IgD-negative memory B cell (primary cell): ENCODE data around the gene MAGED2. TPM values are rescaled to one million over a fixed set of nuclear protein-coding genes. Genes with fewer than 3 reads are reported as not detected.
"Not testable (repeated sequence)": the region's sequence is repeated elsewhere in the genome, so short reads cannot be mapped to it uniquely, and the experiment has no call there.

ENCODE experiments used
- H3K27ac Mint-ChIP-seq, 3 donors: one replicate each; pipeline ENCODE4 v1.8.0; 2020 to 2022; ENCODE audit warnings: mild to moderate bottlenecking in 3 of 3, mixed read lengths in 3 of 3, moderate library complexity in 1 of 3
- H3K27me3 Mint-ChIP-seq: one replicate; pipeline ENCODE4 v1.8.0; 2021; ENCODE audit warnings: mixed read lengths
- H3K36me3 Mint-ChIP-seq: one replicate; pipeline ENCODE4 v1.8.0; 2020; ENCODE audit warnings: mild to moderate bottlenecking, mixed read lengths
- H3K4me1 Mint-ChIP-seq, 3 donors: one replicate each; pipeline ENCODE4 v1.8.0; 2020 to 2022; ENCODE audit warnings: mixed read lengths in 3 of 3, mild to moderate bottlenecking in 1 of 3
- H3K4me3 Mint-ChIP-seq, 4 donors: one replicate each; pipeline ENCODE4 v1.8.0; 2020 to 2022; ENCODE audit warnings: mild to moderate bottlenecking in 4 of 4, mixed read lengths in 4 of 4, moderate library complexity in 3 of 4
- H3K9me3 Mint-ChIP-seq, 3 donors: one replicate each; pipeline ENCODE4 v1.8.0; 2020 to 2021; ENCODE audit warnings: mixed read lengths in 3 of 3, mild to moderate bottlenecking in 1 of 3
- polyA plus RNA-seq: library from polyadenylated mRNA; unstranded; fragments of 300-500 nt; fragmentation: Illumina TruSeq; gene quantifications from one replicate; pipeline ENCODE4 v1.2.3, GENCODE V29; 2021

MAGED2 gene
- polyA plus RNA-seq, 1 donor from 2014 or later: 64.3 TPM

DNA sequence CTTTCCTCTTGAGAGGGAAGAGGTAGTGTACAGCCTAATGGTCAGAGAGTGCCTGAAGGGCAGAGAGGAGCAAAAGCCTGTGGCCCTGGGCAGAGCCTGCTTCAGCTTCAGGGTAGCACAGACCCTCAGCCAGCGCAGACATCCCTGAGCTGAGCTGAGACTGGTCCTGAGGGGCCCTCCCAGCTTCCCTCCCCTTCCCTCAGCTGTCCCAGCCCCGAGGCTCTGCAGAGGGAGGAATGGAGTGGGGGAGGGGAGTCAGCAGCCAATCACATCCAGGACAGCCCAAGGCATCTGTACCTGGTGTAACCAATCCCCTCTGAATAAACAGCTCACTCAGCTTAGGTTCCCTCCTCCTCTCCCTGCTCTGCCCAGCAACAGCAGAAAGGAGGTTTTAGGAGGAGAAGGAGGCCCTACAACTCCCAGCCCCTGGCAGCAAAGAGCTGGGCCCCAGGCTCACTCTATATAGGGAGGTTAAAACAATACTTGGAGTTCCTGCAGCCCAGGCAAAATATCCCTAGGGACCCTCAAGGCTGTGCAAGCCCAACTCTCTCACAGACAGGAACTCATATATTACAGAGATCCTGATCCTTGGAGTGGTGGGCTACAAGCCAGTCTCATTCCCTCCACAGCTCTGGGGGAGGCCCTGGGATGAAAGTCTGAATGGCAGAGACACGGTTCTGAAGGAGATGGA is 33.8 kb downstream of the MAGED2 start:
- H3K27ac Mint-ChIP-seq, H3K9me3 Mint-ChIP-seq, H3K4me3 Mint-ChIP-seq, H3K4me1 Mint-ChIP-seq, H3K36me3 Mint-ChIP-seq: not testable (repeated sequence)
- H3K27me3 Mint-ChIP-seq: peaks cover 12% of the 10 kb centered on the region

DNA sequence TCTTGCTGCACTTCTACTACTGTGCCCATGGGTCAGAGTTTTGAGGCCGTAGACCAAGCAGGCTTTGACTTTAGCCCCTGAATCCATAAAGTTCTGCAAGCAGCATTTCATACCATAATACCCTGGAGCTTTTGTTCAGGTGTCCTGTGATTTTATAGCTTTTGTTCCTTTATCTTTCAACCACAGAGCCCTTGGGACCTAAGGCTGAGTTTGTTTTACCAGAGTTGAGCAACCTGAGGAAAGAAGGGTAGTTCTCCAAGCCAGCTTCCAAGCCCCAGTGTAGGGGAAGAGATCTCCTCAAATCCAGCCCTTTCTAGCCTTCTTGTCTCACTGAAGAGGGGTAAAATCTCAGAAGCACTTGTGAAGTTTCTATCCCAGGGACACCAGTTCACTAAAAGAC is 35.1 kb downstream of the MAGED2 start:
- H3K4me3 Mint-ChIP-seq: no peak overlapping the region
- peaks cover 0 to 11% (median 0%) of the 10 kb centered on the region in 3 donors for H3K9me3 Mint-ChIP-seq
- H3K27ac Mint-ChIP-seq: no peak overlapping the region
- H3K36me3 Mint-ChIP-seq: no peaks in the 10 kb centered on the region
- H3K4me1 Mint-ChIP-seq: no peaks in the 10 kb centered on the region
- peaks cover 8% of the 10 kb centered on the region for H3K27me3 Mint-ChIP-seq

DNA sequence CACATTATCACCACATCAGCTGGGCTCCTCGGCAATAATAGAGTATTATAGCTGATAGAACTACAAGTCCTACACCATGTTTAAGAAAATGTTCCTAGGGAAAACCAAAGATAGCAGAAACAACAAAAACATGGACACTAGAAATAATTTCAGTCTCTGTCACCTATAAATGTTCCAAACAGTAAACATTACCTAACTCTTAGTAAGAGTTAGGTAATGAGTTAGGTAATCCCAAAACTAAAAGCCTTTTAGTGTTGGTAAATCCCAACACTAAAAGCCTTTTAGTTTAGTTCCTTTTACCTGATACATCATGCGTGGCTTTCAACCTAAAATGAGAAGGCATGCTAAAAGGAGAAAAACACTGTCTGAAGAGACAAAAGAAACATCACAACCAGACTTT is 35.5 kb downstream of the MAGED2 start:
- H3K27ac Mint-ChIP-seq: no peak overlapping the region
- no peaks in the 10 kb centered on the region for H3K36me3 Mint-ChIP-seq
- peaks cover 0 to 11% (median 0%) of the 10 kb centered on the region in 3 donors for H3K9me3 Mint-ChIP-seq
- H3K4me3 Mint-ChIP-seq: no peak overlapping the region
- peaks cover 8% of the 10 kb centered on the region for H3K27me3 Mint-ChIP-seq
- no peaks in the 10 kb centered on the region for H3K4me1 Mint-ChIP-seq

DNA sequence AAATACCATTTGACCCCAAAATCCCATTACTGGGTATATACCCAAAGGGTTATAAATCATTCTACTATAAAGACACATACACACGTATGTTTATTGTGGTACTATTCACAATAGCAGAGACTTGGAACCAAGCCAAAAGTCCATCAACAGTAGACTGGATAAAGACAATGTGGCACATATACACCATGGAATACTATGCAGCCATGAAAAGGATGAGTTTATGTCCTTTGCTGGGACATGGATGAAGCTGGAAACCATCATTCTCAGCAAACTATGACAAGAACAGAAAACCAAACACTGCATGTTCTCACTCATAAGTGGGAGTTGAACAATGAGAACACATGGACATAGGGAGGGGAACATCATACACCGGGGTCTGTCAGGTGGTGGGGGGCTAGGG is 40.2 kb downstream of the MAGED2 start:
- not testable (repeated sequence) for H3K27me3 Mint-ChIP-seq, H3K36me3 Mint-ChIP-seq, H3K4me1 Mint-ChIP-seq, H3K27ac Mint-ChIP-seq, H3K4me3 Mint-ChIP-seq
- H3K9me3 Mint-ChIP-seq: peaks cover 0 to 11% (median 0%) of the 10 kb centered on the region in 3 donors

DNA sequence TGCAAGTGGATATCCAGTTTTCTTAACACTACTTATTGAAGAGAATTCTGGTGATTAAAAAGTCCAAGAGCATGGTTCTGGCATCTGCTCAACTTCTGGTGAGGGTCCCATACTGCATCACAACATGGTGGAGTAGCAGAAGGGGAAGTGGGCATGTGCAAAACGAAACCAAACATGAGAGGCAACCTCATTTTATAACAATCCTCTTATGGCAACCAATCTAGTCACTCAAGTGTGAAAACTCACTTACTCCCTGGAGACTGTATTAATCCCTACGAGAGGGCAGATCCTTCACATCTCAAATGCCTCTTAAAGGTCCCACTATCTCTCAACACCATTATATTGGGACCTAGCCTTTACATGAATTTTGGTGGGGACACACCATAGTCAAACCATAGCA is 57.7 kb downstream of the MAGED2 start:
- H3K36me3 Mint-ChIP-seq: no peaks in the 10 kb centered on the region
- H3K27ac Mint-ChIP-seq: no peak overlapping the region
- peaks cover 4 to 5% (median 4%) of the 10 kb centered on the region in 3 donors for H3K4me1 Mint-ChIP-seq
- H3K27me3 Mint-ChIP-seq: peaks cover 5% of the 10 kb centered on the region
- H3K4me3 Mint-ChIP-seq: no peak overlapping the region
- peaks cover 4 to 12% (median 7%) of the 10 kb centered on the region in 3 donors for H3K9me3 Mint-ChIP-seq

Other genes starting within 250 kb of the MAGED2 start
- not detected for gene ITIH6, start 9.5 kb upstream of the MAGED2 start, polyA plus RNA-seq
- gene TRO, start 113.1 kb downstream of the MAGED2 start, polyA plus RNA-seq: 0.06 TPM
- gene PFKFB1, start 186.4 kb downstream of the MAGED2 start, polyA plus RNA-seq: not detected
- gene APEX2, start 192.6 kb downstream of the MAGED2 start, polyA plus RNA-seq: 22.9 TPM
- gene ALAS2, start 223.2 kb downstream of the MAGED2 start, polyA plus RNA-seq: not detected